GM12865 (cell line): ENCODE measurements around the gene DAGLB.
A peak's percentile ranks its signal among the peaks of the same experiment; 100 is the strongest.

Experiments
- DNase-seq: peaks from one replicate; pipeline ENCODE4 v3.0.0; 2010; ENCODE audit warnings: low read depth
- H3K4me3 ChIP-seq: 2 replicates; pipeline ENCODE4 v1.5.1; 2011; ENCODE audit warnings: mild to moderate bottlenecking, low read depth, low read length, control low read depth
- TF ChIP-seq, protein P1 (sequence below): IDR thresholded peaks from 2 replicates; pipeline ENCODE4 v1.5.1; 2011; ENCODE audit warnings: low read length, control low read depth, low read depth, inconsistent platforms; ENCODE audit not compliant: insufficient read depth; ENCODE audit errors: missing control alignments

The DAGLB gene

DNA sequence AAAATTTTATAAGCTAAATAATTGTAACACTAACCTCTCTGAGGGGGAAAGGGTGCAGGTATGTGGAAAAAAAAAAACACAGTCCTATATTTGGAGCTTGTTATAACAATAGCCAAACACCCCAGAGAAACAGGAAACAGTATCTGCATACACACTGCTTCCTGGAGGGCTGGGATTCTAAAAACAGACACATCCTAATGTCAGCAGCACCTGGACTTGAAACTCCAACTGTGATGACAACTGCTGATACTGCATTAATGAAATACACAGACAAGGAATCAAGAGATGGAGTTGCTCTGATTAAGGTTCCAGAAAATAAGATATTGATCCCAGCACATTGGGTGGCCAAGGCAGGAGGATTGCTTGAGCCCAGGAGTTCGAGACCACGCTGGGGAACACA is 9.3 kb downstream of the DAGLB start:
- TF ChIP-seq, protein P1, sequence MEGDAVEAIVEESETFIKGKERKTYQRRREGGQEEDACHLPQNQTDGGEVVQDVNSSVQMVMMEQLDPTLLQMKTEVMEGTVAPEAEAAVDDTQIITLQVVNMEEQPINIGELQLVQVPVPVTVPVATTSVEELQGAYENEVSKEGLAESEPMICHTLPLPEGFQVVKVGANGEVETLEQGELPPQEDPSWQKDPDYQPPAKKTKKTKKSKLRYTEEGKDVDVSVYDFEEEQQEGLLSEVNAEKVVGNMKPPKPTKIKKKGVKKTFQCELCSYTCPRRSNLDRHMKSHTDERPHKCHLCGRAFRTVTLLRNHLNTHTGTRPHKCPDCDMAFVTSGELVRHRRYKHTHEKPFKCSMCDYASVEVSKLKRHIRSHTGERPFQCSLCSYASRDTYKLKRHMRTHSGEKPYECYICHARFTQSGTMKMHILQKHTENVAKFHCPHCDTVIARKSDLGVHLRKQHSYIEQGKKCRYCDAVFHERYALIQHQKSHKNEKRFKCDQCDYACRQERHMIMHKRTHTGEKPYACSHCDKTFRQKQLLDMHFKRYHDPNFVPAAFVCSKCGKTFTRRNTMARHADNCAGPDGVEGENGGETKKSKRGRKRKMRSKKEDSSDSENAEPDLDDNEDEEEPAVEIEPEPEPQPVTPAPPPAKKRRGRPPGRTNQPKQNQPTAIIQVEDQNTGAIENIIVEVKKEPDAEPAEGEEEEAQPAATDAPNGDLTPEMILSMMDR = no peak
- no peak overlapping the region for H3K4me3 ChIP-seq
- DNase-seq = no peak

DNA sequence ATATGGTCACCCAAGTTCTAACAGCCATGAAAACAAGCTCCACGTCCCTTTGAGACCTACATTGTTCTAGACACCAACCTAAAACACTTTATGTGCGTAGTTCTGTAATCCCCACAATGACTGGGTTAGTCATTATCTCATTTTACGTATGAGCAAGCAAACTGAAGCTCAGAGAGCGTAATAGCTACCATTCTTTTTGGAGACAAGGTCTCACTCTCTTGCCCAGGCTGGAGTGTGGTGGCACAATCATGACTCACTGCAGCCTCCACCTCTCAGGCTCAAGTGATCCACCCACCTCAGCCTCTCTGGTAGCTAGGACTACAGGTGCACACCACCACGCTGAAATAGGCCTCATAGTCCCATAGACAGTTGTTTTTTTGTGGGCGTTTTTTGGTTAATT is 10.5 kb downstream of the DAGLB start:
- TF ChIP-seq, protein P1 = no peak
- no peak overlapping the region for H3K4me3 ChIP-seq
- no peak for DNase-seq

DNA sequence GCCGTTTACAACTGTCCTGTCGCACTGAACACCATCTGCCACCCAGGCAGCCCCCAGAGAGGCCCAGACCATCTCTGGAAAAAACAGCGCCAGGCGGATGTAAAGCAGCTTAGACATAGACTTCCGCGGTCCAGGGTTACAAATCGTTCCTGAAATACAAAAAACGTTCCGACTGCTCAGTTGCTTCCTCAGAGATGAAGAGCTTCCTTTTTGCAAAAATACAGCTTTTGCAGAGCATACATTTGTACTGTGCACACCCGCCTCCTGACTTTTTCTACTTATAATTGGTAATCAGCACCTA is 11.4 kb downstream of the DAGLB start:
- TF ChIP-seq, protein P1 = no peak
- no peak for DNase-seq
- H3K4me3 ChIP-seq = no peak overlapping the region

DNA sequence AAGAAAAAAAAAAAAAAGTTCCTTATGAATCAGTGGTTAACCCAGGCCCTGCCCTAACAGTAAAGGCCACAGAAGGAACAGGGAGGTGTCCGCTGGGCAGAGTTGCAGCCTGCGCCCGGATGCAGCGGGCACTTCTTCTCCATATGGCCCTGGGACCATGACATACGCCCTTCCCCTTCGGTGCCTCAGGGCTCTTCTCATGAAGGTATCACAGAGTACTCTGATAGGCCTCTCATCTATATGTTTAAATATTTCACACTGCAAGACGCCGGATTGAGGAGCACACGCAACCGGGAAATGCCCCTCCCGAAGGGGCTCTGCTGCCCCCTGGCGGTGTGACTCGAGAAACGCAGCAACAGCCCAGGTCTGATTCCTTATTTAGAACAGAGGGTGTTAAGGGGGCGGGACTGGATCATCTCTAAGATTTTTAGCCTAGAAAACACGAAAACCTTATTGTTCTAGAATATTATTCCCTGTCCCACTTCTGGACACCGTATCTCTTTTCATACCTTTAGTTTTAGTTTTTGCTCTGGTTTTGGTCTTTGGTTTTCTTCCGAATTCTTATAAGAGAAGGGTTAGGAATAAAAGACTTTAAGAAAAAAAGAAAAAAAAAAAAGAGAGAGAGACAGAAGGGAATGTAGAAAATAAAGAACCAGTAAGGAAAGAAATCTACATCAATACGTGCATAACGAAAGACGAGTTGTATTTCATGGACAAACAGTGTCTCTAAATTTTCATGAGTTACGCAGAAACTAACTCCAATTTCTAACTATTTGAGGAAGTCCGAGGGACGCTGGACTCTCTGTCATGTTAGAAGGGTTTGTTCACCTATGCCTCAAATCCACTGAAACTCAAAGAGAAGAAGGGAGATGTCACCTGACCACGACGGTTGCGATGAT is 12.0 kb downstream of the DAGLB start:
- peak; percentile 85 for DNase-seq
- TF ChIP-seq, protein P1 = peak; percentile 92
- H3K4me3 ChIP-seq = no peak overlapping the region

DNA sequence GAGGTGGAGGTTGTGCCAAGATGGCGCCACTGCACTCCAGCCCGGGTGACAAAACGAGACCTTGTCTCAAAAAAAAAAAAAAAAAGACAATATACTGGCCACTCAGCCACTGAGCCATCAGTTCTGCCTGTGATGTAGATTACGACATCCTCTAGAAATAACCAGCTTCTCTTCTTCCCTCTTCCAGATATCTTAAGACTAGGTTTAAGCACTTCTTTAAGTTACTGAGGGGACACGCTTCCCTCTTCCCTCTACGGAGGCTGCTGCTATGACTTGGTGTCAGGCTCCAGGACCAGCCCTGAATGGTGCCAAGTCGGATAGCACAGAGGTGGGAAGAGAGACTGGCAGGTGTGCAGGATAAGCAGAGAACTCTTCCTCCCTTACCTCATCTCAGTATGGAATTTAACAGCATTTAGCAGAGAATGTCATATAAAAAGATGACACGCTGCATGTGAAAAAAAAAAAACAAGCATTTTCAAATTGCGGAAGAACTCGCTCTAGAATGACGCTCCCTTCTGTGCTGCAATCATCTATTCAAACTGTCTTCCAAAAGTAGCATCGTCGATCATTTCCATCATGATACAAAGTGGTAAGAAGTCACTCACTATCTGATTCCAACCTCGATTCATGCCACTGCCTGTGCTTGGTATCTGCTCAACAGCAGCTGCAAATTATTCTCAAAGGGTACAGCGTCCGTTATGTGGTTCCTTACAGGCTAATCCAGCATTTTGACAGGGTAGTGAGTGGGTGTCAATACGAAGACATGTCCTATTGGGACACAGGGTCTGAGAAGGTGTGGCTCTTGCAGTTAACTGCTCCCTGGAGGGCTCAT is 13.8 kb downstream of the DAGLB start:
- no peak for DNase-seq
- H3K4me3 ChIP-seq = no peak overlapping the region
- TF ChIP-seq, protein P1 = no peak

DNA sequence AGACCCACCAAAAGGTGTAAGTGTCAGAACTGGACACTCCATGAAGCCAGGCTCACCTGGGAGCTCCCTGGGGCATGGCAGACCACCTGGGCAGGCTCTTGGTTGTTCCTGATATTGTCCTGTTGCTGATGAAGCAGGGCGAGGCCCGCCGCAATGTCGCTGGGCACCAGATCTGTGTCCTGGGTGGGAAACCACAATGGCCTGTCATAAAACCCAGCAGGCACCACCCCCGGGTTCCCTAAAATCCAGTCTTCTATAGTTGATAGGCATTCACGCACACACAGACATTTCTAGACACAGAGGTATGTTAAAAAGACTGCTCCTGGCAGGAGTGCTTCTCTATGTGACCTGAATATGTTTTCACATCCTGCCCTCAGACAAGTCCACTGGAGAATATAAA is 15.0 kb downstream of the DAGLB start:
- DNase-seq = no peak
- no peak overlapping the region for H3K4me3 ChIP-seq

More for the DNA sequence above, 15.0 kb downstream of the DAGLB start:
- TF ChIP-seq, protein P1 = no peak
